H1 (cell line): ENCODE results near the gene AIF1L. TPM values are rescaled to one million over a fixed set of nuclear protein-coding genes. Genes with fewer than 3 reads are reported as not detected.
"Not testable (repeated sequence)": the region's sequence is repeated elsewhere in the genome, so short reads cannot be mapped to it uniquely, and the experiment has no call there.

Experiments used
- CTCF ChIA-PET: fragments of 300-600 bp; sonication (Branson Sonifier 250); formaldehyde crosslinking; loops from one replicate; lab custom pipeline; 2021; ENCODE audit not compliant: partially characterized antibody; lab: Charles Lee
- POLR2A ChIA-PET: fragments of 300-600 bp; sonication (Branson Sonifier 250); formaldehyde crosslinking; loops from one replicate; lab custom pipeline; 2021; ENCODE audit warnings: inconsistent platforms; ENCODE audit not compliant: partially characterized antibody; lab: Charles Lee
- DNase-seq, 2 experiments: peaks; one replicate each; pipeline versions ENCODE4 v3.0.0 to v3.0.0-alpha.2; 2010 to 2022; ENCODE audit warnings: low spot score in 2 of 2, low read depth in 1 of 2, mixed read lengths in 1 of 2
- FAIRE-seq: peaks from 2 replicates; lab custom pipeline; 2011; peaks lifted over from hg19 to GRCh38; lab: Jason Lieb, UNC
- H2AFZ ChIP-seq: 2 replicates; pipeline ENCODE4 v1.8.1; 2012; ENCODE audit warnings: low read length, inconsistent platforms
- H2AK5ac ChIP-seq: 2 replicates; pipeline ENCODE4 v1.6.1; 2013; ENCODE audit warnings: low read depth, low read length
- H2BK120ac ChIP-seq: replicated peaks from 2 replicates; pipeline ENCODE3; 2013; ENCODE audit warnings: low read depth, low read length, inconsistent platforms
- H2BK12ac ChIP-seq: 2 replicates; pipeline ENCODE4 v1.6.1; 2013; ENCODE audit warnings: low read depth, low read length
- H2BK15ac ChIP-seq: 2 replicates; pipeline ENCODE4 v1.6.1; 2013; ENCODE audit warnings: low read length
- H2BK20ac ChIP-seq: 2 replicates; pipeline ENCODE4 v1.6.1; 2013; ENCODE audit warnings: low read length
- H2BK5ac ChIP-seq: 2 replicates; pipeline ENCODE4 v1.6.1; 2013; ENCODE audit warnings: low read depth, low read length
- H3K14ac ChIP-seq: 2 replicates; pipeline ENCODE4 v1.6.1; 2013; ENCODE audit warnings: inconsistent platforms; ENCODE audit not compliant: insufficient read length
- H3K18ac ChIP-seq: 2 replicates; pipeline ENCODE4 v1.6.1; 2013; ENCODE audit warnings: low read length; ENCODE audit errors: extremely low read depth
- H3K23ac ChIP-seq: 2 replicates; pipeline ENCODE4 v1.6.1; 2013; ENCODE audit warnings: inconsistent platforms; ENCODE audit not compliant: insufficient read length
- H3K23me2 ChIP-seq: 2 replicates; pipeline ENCODE4 v1.6.1; 2013; ENCODE audit warnings: low read depth, low read length
- H3K27ac ChIP-seq: 2 replicates; pipeline ENCODE4 v1.6.1; 2011; ENCODE audit warnings: low read depth, low read length, inconsistent platforms
- H3K27me3 ChIP-seq, 4 experiments: replicated peaks in 1 of 4; 1 replicate in 1 of 4; 2 replicates in 3 of 4; pipeline versions ENCODE4 v1.6.1 to v1.8.1; 2011 to 2013; ENCODE audit warnings: low read length in 3 of 4, mild to moderate bottlenecking in 3 of 4, inconsistent platforms in 2 of 4, mixed read lengths in 2 of 4, moderate library complexity in 1 of 4; ENCODE audit not compliant: control insufficient read depth in 3 of 4, insufficient read depth in 3 of 4; ENCODE audit errors: extremely low read depth in 1 of 4
- H3K36me3 ChIP-seq, 4 experiments: 2 replicates each; pipeline versions ENCODE4 v1.6.1 to v1.8.1; 2011 to 2013; ENCODE audit warnings: mild to moderate bottlenecking in 4 of 4, low read length in 3 of 4, moderate library complexity in 2 of 4, control low read depth in 1 of 4, inconsistent platforms in 1 of 4; ENCODE audit not compliant: insufficient read depth in 4 of 4, control insufficient read depth in 2 of 4
- H3K4ac ChIP-seq: replicated peaks from 2 replicates; pipeline ENCODE3; 2013; ENCODE audit warnings: low read length, low read depth, mixed read lengths, inconsistent platforms; ENCODE audit not compliant: insufficient read length
- H3K4me1 ChIP-seq, 4 experiments: replicated peaks in 1 of 4; 1 replicate in 1 of 4; 2 replicates in 3 of 4; pipeline versions ENCODE4 v1.6.1 to v1.8.1; 2011 to 2013; ENCODE audit warnings: low read length in 3 of 4, inconsistent platforms in 2 of 4, mixed read lengths in 1 of 4; ENCODE audit not compliant: insufficient read depth in 4 of 4, control insufficient read depth in 3 of 4
- H3K4me2 ChIP-seq, 2 experiments: 2 replicates each; pipeline versions ENCODE4 v1.6.1 to v1.8.1; 2011 to 2013; ENCODE audit warnings: low read depth in 2 of 2, low read length in 2 of 2, control low read depth in 1 of 2, inconsistent platforms in 1 of 2, mild to moderate bottlenecking in 1 of 2; ENCODE audit not compliant: insufficient read depth in 1 of 2
- H3K4me3 ChIP-seq, 4 experiments: fragments of 200-600, 300-600 bp in 1 of 4; sonication (generic), shearing (Covaris generic), sonication (Bioruptor Twin) in 1 of 4; 2 replicates each; pipeline versions ENCODE4 v1.5.1 to v1.8.1; 2011 to 2016; ENCODE audit warnings: low read length in 4 of 4, low read depth in 3 of 4, control low read depth in 2 of 4, inconsistent platforms in 2 of 4, mild to moderate bottlenecking in 2 of 4, mixed read lengths in 1 of 4, moderate library complexity in 1 of 4; ENCODE audit not compliant: insufficient read depth in 2 of 4; ENCODE audit errors: extremely low read depth in 1 of 4
- H3K56ac ChIP-seq: replicated peaks from 2 replicates; pipeline ENCODE3; 2013; ENCODE audit warnings: low read depth, mild to moderate bottlenecking, mixed read lengths, low read length, inconsistent platforms; ENCODE audit not compliant: insufficient read length
- H3K79me1 ChIP-seq: 2 replicates; pipeline ENCODE4 v1.6.1; 2013; ENCODE audit warnings: low read depth, low read length, control low read depth
- H3K79me2 ChIP-seq, 2 experiments: 2 replicates each; pipeline versions ENCODE4 v1.6.1 to v1.8.1; 2012 to 2013; ENCODE audit warnings: low read length in 2 of 2, mild to moderate bottlenecking in 2 of 2, inconsistent platforms in 1 of 2; ENCODE audit not compliant: insufficient read depth in 2 of 2, control insufficient read depth in 1 of 2
- H3K9ac ChIP-seq, 4 experiments: replicated peaks in 1 of 4; 1 replicate in 1 of 4; 2 replicates in 3 of 4; pipeline versions ENCODE4 v1.6.1 to v1.8.1; 2011 to 2013; ENCODE audit warnings: low read depth in 3 of 4, low read length in 3 of 4, control low read depth in 2 of 4, mild to moderate bottlenecking in 2 of 4, moderate library complexity in 2 of 4, inconsistent platforms in 1 of 4; ENCODE audit errors: extremely low read depth in 1 of 4
- H3K9me3 ChIP-seq, 2 experiments: 2 replicates each; pipeline versions ENCODE4 v1.6.1 to v1.8.1; 2012 to 2013; ENCODE audit warnings: mild to moderate bottlenecking in 2 of 2, moderate library complexity in 2 of 2, control low read depth in 1 of 2, inconsistent platforms in 1 of 2, low read depth in 1 of 2, low read length in 1 of 2, mixed read lengths in 1 of 2; ENCODE audit not compliant: insufficient read depth in 2 of 2
- H4K20me1 ChIP-seq, 2 experiments: replicated peaks in 1 of 2; 2 replicates each; pipeline versions ENCODE3 to v1.8.1; 2011 to 2013; ENCODE audit warnings: inconsistent platforms in 2 of 2, low read length in 2 of 2, mild to moderate bottlenecking in 1 of 2; ENCODE audit not compliant: insufficient read depth in 2 of 2, control insufficient read depth in 1 of 2
- H4K5ac ChIP-seq: 2 replicates; pipeline ENCODE4 v1.6.1; 2013; ENCODE audit warnings: low read length, low read depth, mixed read lengths, inconsistent platforms; ENCODE audit not compliant: insufficient read length
- H4K8ac ChIP-seq: 2 replicates; pipeline ENCODE4 v1.8.0; 2013; ENCODE audit warnings: mild to moderate bottlenecking, moderate library complexity, low read length, inconsistent platforms; ENCODE audit not compliant: insufficient read depth; ENCODE audit errors: extremely low read depth
- H4K91ac ChIP-seq: replicated peaks from 2 replicates; pipeline ENCODE3; 2013; ENCODE audit warnings: low read length, mixed read lengths, inconsistent platforms; ENCODE audit not compliant: insufficient read length
- WGBS, 2 experiments: shearing (Covaris generic) in 1 of 2; methylation state at CpG; one replicate each; pipeline versions ENCODE4 v1.1.6 to v1.1.7; 2013 to 2015; ENCODE audit warnings: low lambda C conversion rate in 2 of 2, mixed read lengths in 2 of 2, inconsistent platforms in 1 of 2, low coverage in 1 of 2, missing lambda C conversion rate in 1 of 2; ENCODE audit not compliant: insufficient replicate concordance in 2 of 2, insufficient coverage in 1 of 2, insufficient read length in 1 of 2; ENCODE audit errors: extremely low coverage in 1 of 2, missing lambda C conversion rate in 1 of 2; 5-methylcytosine and 5-hydroxymethylcytosine counted together
- polyA plus RNA-seq, 7 experiments: library from polyadenylated mRNA; depleted of rRNA in 3 of 7; stranded (reverse) in 5 of 7; unstranded in 2 of 7; fragments of >200 nt in 5 of 7; fragments of 200-250 nt in 2 of 7; gene quantifications; 1 replicate in 5 of 7; 2 replicates in 1 of 7; 4 replicates in 1 of 7; pipeline versions ENCODE4 v1.2.1 to v1.2.3, GENCODE V29; 2011 to 2013; ENCODE audit warnings: missing spikeins in 2 of 7, mixed read lengths in 2 of 7
- total RNA-seq: library from RNA; stranded (reverse); fragmentation: NEBNext Ultra II Directional; extraction: Animal tissue kit (Norgen Biotek cat#: 25700); gene quantifications from 2 replicates; pipeline ENCODE4 v1.2.1, GENCODE V29; 2021

AIF1L gene
- total and polyA plus RNA-seq, 2 of the 8 experiments (the other 6 are each of a cell fraction or from before 2014, with no cell fraction given), result 70.7 to 149 TPM

DNA sequence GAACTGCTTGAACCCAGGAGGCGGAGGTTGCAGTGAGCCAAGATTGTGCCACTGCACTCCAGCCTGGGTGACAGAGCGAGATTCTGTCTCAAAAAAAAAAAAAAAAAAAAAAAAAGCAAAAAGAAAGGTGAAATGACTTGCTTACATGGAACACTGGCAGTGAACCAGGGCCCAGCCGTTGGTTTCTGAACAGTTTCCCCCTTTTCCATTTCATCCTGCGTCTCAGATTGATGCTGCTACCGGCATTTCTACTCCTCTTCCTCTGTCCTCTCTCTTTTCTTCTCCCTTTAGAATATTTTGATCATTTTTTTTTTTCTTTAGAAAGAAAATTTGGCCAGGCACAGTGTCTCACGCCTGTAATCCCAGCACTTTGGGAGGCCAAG is 19.0 kb downstream of the AIF1L start:
- WGBS, 2 experiments, result 98% methylated on average over 3 of the region's 6 CpGs; no CpG with 5 or more reads in 1 of the 2 experiments

More for the DNA sequence above, 19.0 kb downstream of the AIF1L start:
- H4K20me1 ChIP-seq, CTCF ChIA-PET, H3K23me2 ChIP-seq, H3K4me2 ChIP-seq, H3K4me3 ChIP-seq, H3K14ac ChIP-seq, H2AFZ ChIP-seq, H2BK120ac ChIP-seq, H4K91ac ChIP-seq, H3K18ac ChIP-seq, H3K56ac ChIP-seq, H3K23ac ChIP-seq, H2BK5ac ChIP-seq, H3K9me3 ChIP-seq, H3K79me2 ChIP-seq, H4K5ac ChIP-seq, FAIRE-seq, H3K9ac ChIP-seq, H3K79me1 ChIP-seq, H3K4ac ChIP-seq, H2BK15ac ChIP-seq, H3K27me3 ChIP-seq, H2AK5ac ChIP-seq, H3K27ac ChIP-seq, H4K8ac ChIP-seq, H2BK20ac ChIP-seq, DNase-seq, H2BK12ac ChIP-seq: not testable (repeated sequence)
- Histone ChIP-seq H3K4me1 (peaks cover 0 to 16% (median 11%) of the 10 kb centered on the region in 4 experiments; a peak in 6 of 7 replicates), H3K36me3 (peaks cover 13 to 46% (median 33%) of the 10 kb centered on the region in 4 experiments; a peak in 7 of 8 replicates)
- POLR2A ChIA-PET, result interaction anchor here (29.0 to 32.4 kb wide), 2 partner anchors 3 to 12 kb away, joined by 751 read pairs; partner anchors contain the start of genes AIF1L and NUP214
